Stomach (tissue), 9 donors: Measurements from ENCODE around the gene PCDHGA1. TPM values are rescaled to one million over a fixed set of nuclear protein-coding genes. Genes with fewer than 3 reads are reported as not detected.
A peak's percentile ranks its signal among the peaks of the same experiment; 100 is the strongest.

Experiments used
- DNase-seq, 2 donors: peaks; one replicate each; pipeline versions ENCODE4 v3.0.0 to v3.0.0-alpha.2; 2013 to 2019
- H3K27ac ChIP-seq, 5 donors: fragments of 200-600 bp in 4 of 5; sonication (generic) in 4 of 5; one replicate each; pipeline ENCODE4 v1.5.1; 2013 to 2019; ENCODE audit warnings: mild to moderate bottlenecking in 1 of 5, moderate library complexity in 1 of 5
- H3K27me3 ChIP-seq, 3 donors: fragments of 200-600 bp; sonication (generic); one replicate each; pipeline ENCODE4 v1.5.1; 2017 to 2019; ENCODE audit warnings: mixed run types in 1 of 3
- H3K36me3 ChIP-seq, 4 donors: fragments of 200-600 bp; sonication (generic); 1 replicate in 3 of 4; 2 replicates in 1 of 4; pipeline ENCODE4 v1.5.1; 2016 to 2019
- H3K4me1 ChIP-seq, 4 donors: fragments of 200-600 bp; sonication (generic); one replicate each; pipeline ENCODE4 v1.5.1; 2016 to 2019
- H3K4me3 ChIP-seq, 4 donors: fragments of 200-600 bp; sonication (generic) in 3 of 4; one replicate each; pipeline ENCODE4 v1.5.1; 2016 to 2019; ENCODE audit warnings: mild to moderate bottlenecking in 1 of 4
- H3K9me3 ChIP-seq, 4 donors: fragments of 200-600 bp; sonication (generic); one replicate each; pipeline ENCODE4 v1.5.1; 2016 to 2019
- EP300 ChIP-seq: sonication (generic); formaldehyde crosslinking; IDR thresholded peaks from one replicate; pipeline ENCODE4 v1.6.1; 2017; ENCODE audit warnings: antibody characterized with exemption
- POLR2A ChIP-seq, 4 donors: fragments of 450-650 bp; IDR thresholded peaks; one replicate each; pipeline ENCODE4 v1.6.1; 2016; ENCODE audit warnings: antibody characterized with exemption in 4 of 4, control low read depth in 2 of 4, mild to moderate bottlenecking in 1 of 4, moderate library complexity in 1 of 4
- POLR2AphosphoS5 ChIP-seq, 3 donors: sonication (generic); formaldehyde crosslinking; IDR thresholded peaks; one replicate each; pipeline ENCODE4 v1.6.1; 2016; ENCODE audit warnings: antibody characterized with exemption in 3 of 3
- WGBS, 5 donors: extraction: QIAGEN DNeasy Blood & Tissue Kit in 3 of 5; methylation state at CpG; one replicate each; pipeline versions ENCODE4 v1.1.5 to v1.1.7; 2013 to 2018; 5-methylcytosine and 5-hydroxymethylcytosine counted together
- intact Hi-C: fragments of 100-400 bp; cut with DNase I; formaldehyde crosslinking; loops from one replicate; pipeline ENCODE4 v1.15.1; 2023; ENCODE audit warnings: low total_unique reads
- polyA plus RNA-seq, 3 donors: library from polyadenylated mRNA; stranded (reverse); fragments of 200-250 nt; gene quantifications; one replicate each; pipeline ENCODE4 v1.2.3, GENCODE V29; 2013
- total RNA-seq, 5 donors: library from RNA; depleted of rRNA; stranded (reverse); fragments of >200 nt; gene quantifications; one replicate each; pipeline versions ENCODE4 v1.1.0 to v1.2.3, GENCODE V29; 2014 to 2016
- TF ChIP-seq, protein P1 (sequence below), 7 experiments: fragments of 450-650 bp in 4 of 7; fragments of 200-600 bp in 3 of 7; sonication (generic) in 3 of 7; IDR thresholded peaks; one replicate each; pipeline ENCODE4 v1.5.1; 2016 to 2019; ENCODE audit warnings: antibody characterized with exemption in 7 of 7, control low read depth in 2 of 7, mild to moderate bottlenecking in 1 of 7
- donor health status: healthy with polysubstance abuse.
- donor health status: Bipolar disorder and iron deficiency.
- donor health status: healthy.

PCDHGA1 gene
- total and polyA plus RNA-seq, 8 donors = 0.13 to 0.18 TPM; not detected in 6

DNA sequence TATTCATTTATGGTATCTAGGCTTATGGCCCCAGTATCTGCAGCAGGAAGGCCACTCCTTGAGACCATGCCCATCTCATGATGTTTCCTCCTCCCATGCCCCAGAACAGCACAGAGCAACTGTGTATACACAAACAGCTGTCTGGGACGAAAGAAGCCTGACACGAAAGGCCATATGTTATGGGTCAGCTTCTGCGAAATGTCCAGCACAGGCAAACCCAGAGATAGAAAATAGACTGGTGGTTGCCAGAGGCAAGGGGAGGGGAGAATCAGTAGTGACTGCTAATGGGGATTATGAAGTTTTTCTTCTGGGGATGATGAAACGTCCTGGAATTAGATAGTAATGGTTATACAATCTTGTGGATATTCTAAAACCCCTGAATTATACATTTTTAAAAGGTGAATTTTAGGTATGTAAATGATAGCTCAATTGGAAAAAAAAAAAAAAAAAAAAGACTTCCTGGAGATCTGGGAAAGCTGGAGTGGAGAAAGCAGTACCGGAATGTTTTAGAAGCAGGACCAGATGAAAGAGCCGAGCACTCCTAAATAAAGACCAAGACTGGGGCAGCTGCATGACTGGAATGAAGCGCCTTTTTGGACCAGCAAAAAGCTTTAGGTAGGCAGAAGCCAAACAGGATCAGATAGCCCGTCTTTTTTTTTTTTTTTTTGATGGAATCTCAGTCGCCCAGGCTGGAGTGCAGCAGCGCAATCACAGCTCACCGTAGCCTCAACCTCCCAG is 187.7 kb downstream of the PCDHGA1 start:
- 76 to 84% (median 82%) methylated on average over 11 of the region's 11 CpGs for WGBS, 5 donors
- TF ChIP-seq POLR2AphosphoS5 (IDR thresholded peaks at IDR 0.05) = peak in 1 of 3 donors; percentile 16
- TF ChIP-seq, protein P1, sequence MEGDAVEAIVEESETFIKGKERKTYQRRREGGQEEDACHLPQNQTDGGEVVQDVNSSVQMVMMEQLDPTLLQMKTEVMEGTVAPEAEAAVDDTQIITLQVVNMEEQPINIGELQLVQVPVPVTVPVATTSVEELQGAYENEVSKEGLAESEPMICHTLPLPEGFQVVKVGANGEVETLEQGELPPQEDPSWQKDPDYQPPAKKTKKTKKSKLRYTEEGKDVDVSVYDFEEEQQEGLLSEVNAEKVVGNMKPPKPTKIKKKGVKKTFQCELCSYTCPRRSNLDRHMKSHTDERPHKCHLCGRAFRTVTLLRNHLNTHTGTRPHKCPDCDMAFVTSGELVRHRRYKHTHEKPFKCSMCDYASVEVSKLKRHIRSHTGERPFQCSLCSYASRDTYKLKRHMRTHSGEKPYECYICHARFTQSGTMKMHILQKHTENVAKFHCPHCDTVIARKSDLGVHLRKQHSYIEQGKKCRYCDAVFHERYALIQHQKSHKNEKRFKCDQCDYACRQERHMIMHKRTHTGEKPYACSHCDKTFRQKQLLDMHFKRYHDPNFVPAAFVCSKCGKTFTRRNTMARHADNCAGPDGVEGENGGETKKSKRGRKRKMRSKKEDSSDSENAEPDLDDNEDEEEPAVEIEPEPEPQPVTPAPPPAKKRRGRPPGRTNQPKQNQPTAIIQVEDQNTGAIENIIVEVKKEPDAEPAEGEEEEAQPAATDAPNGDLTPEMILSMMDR (IDR thresholded peaks at IDR 0.05) = no peak
- no peak for TF ChIP-seq EP300
- TF ChIP-seq POLR2A (IDR thresholded peaks at IDR 0.05) = no peak
- intact Hi-C loops = no loop called here
- peak in 1 of 2 donors; percentile 60 for DNase-seq
- Histone ChIP-seq H3K27me3 (no peaks in the 10 kb centered on the region), H3K9me3 (no peaks in the 10 kb centered on the region), H3K36me3 (peaks cover 18 to 87% (median 73%) of the 10 kb centered on the region in 4 donors), H3K27ac (peak overlapping the region in 3 of 5 donors; percentile 10 to 89 (median 35)), H3K4me3 (no peak overlapping the region), H3K4me1 (peaks cover 40 to 95% (median 61%) of the 10 kb centered on the region in 4 donors)

- intact Hi-C loops = no loop called here
- H3K36me3 ChIP-seq = peaks cover 18 to 87% (median 79%) of the 10 kb centered on the region in 4 donors
- no peaks in the 10 kb centered on the region for H3K9me3 ChIP-seq
- 96 to 100% (median 100%) methylated on average over 1 of the region's 1 CpG for WGBS, 5 donors
- H3K27ac ChIP-seq = peak overlapping the region in 1 of 5 donors; percentile 35
- TF ChIP-seq POLR2AphosphoS5 (IDR thresholded peaks at IDR 0.05) = no peak
- no peak for TF ChIP-seq POLR2A (IDR thresholded peaks at IDR 0.05)
- TF ChIP-seq EP300 = no peak
- TF ChIP-seq, protein P1 (IDR thresholded peaks at IDR 0.05) = no peak
- DNase-seq = no peak
- H3K4me3 ChIP-seq = no peak overlapping the region
- H3K4me1 ChIP-seq = peaks cover 40 to 95% (median 55%) of the 10 kb centered on the region in 4 donors
- H3K27me3 ChIP-seq = no peaks in the 10 kb centered on the region
Measured at GRCh38 chr5:141518618-141519015, 188.3 kb downstream of the PCDHGA1 start.

GRCh38 chr5:141519605-141520565 is 189.6 kb downstream of the PCDHGA1 start:
- WGBS, 5 donors = 66 to 86% (median 74%) methylated on average over 3 of the region's 3 CpGs
- H3K27ac ChIP-seq = peak overlapping the region in 4 of 5 donors; percentile 57 to 78 (median 71)
- DNase-seq = no peak
- TF ChIP-seq POLR2AphosphoS5 (IDR thresholded peaks at IDR 0.05) = no peak
- TF ChIP-seq EP300 = no peak
- TF ChIP-seq, protein P1 (IDR thresholded peaks at IDR 0.05) = no peak
- TF ChIP-seq POLR2A (IDR thresholded peaks at IDR 0.05) = no peak
- no peaks in the 10 kb centered on the region for H3K27me3 ChIP-seq
- H3K4me3 ChIP-seq = no peak overlapping the region
- H3K4me1 ChIP-seq = peaks cover 27 to 95% (median 54%) of the 10 kb centered on the region in 4 donors
- peaks cover 22 to 87% (median 82%) of the 10 kb centered on the region in 4 donors for H3K36me3 ChIP-seq
- H3K9me3 ChIP-seq = no peaks in the 10 kb centered on the region
- intact Hi-C loops = loop anchor here (10.0 kb wide), 2 partner anchors 45 to 105 kb away; partner anchors contain the start of genes PCDHGA10, PCDHGB7 and PCDHGC3

GRCh38 chr5:141521244-141521781 is 191.0 kb downstream of the PCDHGA1 start:
- H3K36me3 ChIP-seq = peaks cover 14 to 86% (median 81%) of the 10 kb centered on the region in 4 donors
- WGBS, 5 donors = 33 to 43% (median 37%) methylated on average over 2 of the region's 2 CpGs
- H3K27me3 ChIP-seq = no peaks in the 10 kb centered on the region
- H3K4me3 ChIP-seq = no peak overlapping the region
- H3K27ac ChIP-seq = peak overlapping the region; percentile 50 to 78 (median 68)
- H3K4me1 ChIP-seq = peaks cover 24 to 94% (median 50%) of the 10 kb centered on the region in 4 donors
- DNase-seq = peak in 1 of 2 donors; percentile 83
- H3K9me3 ChIP-seq = no peaks in the 10 kb centered on the region
- intact Hi-C loops = loop anchor here (10.0 kb wide), 2 partner anchors 47 to 107 kb away; partner anchors contain the start of genes PCDHGA10, PCDHGB7 and PCDHGC3
- TF ChIP-seq, protein P1 (IDR thresholded peaks at IDR 0.05) = no peak
- TF ChIP-seq POLR2AphosphoS5 (IDR thresholded peaks at IDR 0.05) (peak in 2 of 3 donors; percentile 60 to 81), POLR2A (IDR thresholded peaks at IDR 0.05) (no peak), EP300 (no peak)
